GM18858 (cell line): Measurements from ENCODE around the gene SAMD5.

Experiments used
- ATAC-seq: cut with Tn5 transposase; IDR thresholded peaks from one replicate; pipeline ENCODE4 v1.9.1; 2021; ENCODE audit not compliant: unreplicated experiment

Gene SAMD5

DNA sequence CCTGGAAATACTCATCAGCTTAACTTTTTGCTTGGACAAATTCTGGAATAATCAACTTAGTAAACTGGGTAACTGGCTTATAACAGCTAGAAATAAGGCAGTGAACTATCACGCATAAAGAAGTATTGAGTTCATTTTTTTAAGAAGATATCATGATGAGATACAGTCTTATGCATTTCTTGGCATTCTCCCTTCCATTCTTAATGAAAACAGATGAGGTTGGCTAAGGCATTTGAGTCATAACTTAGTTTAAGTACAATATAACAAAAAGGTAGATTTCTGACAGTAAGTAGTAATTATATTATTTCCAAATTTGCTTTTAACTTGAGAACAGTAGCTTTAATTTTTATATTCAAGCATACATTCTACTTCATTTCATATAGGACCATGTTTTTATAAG, 56.1 kb downstream of the SAMD5 start:
- ATAC-seq: no peak

DNA sequence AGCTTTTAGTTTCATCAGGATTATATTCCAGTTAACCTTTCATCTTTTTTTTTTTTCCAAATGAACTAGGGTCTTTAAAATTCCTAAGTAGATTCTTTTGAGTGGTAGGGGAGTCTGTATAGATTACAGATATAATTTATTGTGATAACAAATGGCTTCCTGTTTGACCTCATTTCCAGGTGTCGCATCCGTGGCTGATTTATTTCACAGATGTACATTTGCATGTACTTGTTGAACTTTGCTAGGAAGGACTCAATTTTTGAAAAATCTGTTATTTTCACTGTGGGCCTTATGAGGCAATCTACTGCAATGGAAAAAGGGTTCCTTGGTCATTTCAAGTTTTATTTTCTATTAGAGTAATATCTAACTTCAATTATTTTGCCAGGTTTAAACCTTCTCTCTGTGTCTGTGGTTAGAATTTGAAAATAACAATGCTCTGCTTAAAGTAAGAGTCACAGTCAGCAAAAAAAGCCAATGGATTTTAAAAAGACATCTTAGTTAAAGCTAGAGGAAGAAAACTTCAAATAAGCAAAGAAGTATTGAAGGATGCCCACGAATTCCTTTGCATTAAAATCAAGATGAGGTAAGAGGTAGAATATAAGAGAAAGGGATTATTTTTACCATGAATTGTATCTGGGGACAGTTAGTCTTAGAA, 57.9 kb downstream of the SAMD5 start:
- ATAC-seq: no peak

GRCh38 chr6:147567141-147567805, 58.8 kb downstream of the SAMD5 start:
- ATAC-seq: no peak

GRCh38 chr6:147569788-147570187, 61.3 kb downstream of the SAMD5 start:
- no peak for ATAC-seq

DNA sequence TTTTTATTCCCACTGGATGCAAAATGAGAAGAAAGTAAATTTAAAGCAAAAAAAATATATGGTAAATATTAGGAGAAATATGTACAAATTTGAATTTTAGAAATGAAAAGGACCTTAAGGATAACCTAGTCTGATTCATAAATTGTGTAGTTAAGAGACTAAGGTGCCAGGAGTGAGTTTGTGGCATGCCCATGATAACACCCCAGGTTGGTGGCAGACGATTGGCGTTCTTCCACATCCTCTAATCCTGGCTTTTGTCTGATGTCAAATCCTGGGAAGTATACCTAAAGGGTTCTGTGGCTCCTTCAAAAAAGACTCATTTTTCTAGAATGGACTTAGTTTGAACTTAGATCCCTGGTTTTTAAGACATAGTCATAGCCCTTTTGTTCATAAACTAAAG, 62.2 kb downstream of the SAMD5 start:
- no peak for ATAC-seq

DNA sequence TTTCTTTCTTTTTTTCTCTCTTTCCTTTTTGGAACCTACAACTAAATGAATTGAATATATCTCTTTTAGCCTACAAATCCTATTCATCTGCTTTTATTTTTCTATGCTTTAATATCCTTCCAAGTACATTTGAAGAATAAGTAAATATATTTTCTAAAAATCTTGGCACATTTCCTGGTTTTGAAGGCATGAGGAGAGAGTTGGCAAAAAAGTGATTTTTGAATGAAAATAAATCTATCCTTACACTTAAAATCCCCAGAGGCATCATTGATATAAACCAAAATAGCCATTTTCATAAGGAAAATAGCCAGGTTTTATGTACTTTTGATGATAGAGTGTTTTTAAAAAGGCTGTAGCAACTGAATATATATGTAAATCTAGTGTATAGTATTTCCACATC, 69.0 kb downstream of the SAMD5 start:
- no peak for ATAC-seq

DNA sequence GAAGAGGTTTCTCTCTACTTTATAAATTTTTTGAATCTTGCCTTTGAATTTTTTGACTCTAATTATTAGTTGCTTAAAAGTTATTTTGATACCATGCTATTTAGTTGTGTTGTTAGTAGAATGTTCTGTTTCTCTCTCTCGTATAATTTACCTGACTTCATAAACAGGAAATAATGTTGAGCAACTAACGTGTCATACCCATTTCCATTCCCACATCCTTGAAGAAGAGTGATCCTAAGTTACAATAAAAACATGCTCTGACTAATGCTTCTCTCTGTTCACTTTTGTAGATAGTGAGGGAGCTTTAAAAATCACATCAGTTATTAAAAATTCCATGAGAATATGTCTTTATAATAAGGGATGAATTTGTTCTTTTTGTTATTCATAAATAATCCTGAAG, 69.7 kb downstream of the SAMD5 start:
- ATAC-seq: no peak

DNA sequence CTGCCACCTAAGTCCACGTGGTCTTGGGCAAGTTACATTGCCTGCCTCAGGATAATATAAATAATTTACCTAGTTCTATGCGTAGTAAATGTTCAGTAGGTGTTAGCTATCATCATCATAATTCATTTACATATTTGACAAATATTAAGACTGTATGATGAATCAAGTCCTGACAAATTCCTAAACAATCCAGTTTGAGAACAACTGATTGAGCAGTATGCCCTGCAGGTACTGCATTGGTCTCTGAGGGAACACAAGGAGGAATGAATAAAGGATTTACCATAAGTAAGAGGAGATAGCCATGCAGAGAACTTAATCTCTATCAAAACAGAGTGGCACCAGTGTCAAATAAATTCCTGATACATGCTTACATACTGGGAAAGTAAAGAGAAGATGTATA, 70.4 kb downstream of the SAMD5 start:
- ATAC-seq: no peak

GRCh38 chr6:147579667-147580066, 71.2 kb downstream of the SAMD5 start:
- ATAC-seq: no peak

GRCh38 chr6:147582991-147583390, 74.5 kb downstream of the SAMD5 start:
- no peak for ATAC-seq

GRCh38 chr6:147585256-147585655, 76.8 kb downstream of the SAMD5 start:
- ATAC-seq: no peak

DNA sequence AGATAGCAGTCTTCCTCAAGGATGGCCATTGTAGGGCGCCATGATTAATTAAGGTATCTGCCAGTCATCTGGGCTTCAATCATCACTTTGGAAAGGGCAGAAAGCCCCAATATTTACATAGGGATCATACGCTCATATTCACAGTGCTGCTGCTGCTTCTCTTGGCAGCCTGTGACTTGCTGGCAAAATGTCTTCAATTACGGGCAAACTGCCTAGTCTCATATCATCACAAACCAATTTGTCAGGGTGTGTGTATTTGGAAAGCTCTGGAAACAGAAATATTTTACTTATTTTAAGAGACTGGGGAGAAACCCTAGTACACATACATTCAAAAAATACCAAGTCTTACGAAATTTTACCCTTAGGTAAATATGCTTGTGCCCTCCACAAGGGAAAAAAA, 77.6 kb downstream of the SAMD5 start:
- ATAC-seq: no peak

DNA sequence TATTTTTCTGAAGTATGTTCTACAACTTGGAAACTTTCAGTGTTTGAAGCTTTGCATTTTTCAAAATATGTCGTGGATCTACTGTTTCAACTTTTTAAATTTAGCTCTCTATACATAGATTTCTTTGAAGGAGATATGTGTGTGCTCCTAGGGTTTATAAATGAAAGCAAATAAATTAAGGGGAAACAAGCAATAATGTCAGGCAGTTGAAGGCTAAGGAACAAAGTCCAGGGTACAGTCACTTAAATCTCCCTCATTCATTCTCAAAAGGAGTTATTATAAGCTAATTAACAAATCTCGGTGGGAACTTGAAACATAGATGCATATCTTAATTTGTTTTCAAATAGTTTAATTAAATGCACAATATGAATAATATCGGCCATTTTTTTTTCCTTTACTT, 79.4 kb downstream of the SAMD5 start:
- ATAC-seq: no peak

GRCh38 chr6:147588469-147588868, 80.0 kb downstream of the SAMD5 start:
- no peak for ATAC-seq

- ATAC-seq: no peak
Measured at GRCh38 chr6:147589739-147590250, 81.3 kb downstream of the SAMD5 start.

GRCh38 chr6:147595961-147596360, 87.5 kb downstream of the SAMD5 start:
- no peak for ATAC-seq

DNA sequence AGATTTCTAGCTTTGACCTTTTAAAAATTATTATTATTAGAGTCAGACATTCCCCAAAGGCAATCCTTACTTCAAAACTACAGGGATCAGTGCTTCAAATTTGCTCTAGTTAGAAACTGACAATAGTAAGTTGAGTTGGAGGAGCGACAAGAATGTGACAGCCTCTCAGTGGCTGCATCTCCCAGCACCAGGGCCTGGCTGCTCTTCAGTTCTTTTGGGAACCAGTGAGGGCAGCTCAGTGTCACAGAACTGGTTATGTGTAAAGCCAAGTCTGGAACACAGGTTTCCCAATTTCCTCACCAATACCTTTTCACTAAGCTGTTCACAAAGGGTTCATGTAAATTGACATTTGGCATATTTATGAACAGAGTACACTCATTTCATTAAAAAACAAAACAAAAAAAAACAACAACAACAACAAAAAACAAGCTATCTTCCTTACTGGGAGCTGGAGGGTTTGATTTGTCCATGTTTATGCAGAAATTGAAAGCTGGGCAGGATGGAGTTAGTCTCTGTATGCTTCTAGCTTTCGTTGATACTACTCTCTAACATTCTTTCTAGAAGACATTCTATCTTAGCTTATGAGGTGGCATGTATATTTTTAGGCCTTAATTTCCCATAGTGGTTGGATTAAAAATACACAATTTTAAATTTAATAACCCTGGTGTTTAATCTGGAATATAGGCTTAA, 95.0 kb downstream of the SAMD5 start:
- ATAC-seq: no peak

GRCh38 chr6:147604373-147604772, 95.9 kb downstream of the SAMD5 start:
- ATAC-seq: no peak

GRCh38 chr6:147611992-147612391, 103.5 kb downstream of the SAMD5 start:
- ATAC-seq: no peak

GRCh38 chr6:147614501-147614900, 106.0 kb downstream of the SAMD5 start:
- no peak for ATAC-seq

GRCh38 chr6:147615659-147616456, 107.4 kb downstream of the SAMD5 start:
- ATAC-seq: no peak
